NOMO-1 treated with dmso at 0.1 percent for 144 hours (cell line): ENCODE data around the gene SMDT1.

Experiments
- DNase-seq: peaks from one replicate; lab custom pipeline; 2025; ENCODE audit not compliant: unreplicated experiment; lab: John Stamatoyannopoulos, UW

SMDT1 gene

GRCh38 chr22:42079319-42080251, at the start of gene SMDT1:
Gene SMDT1 (plus strand): TSS chr22:42079700. CDS start chr22:42079769, 69 bp downstream.
- DNase-seq: peak; percentile 97

GRCh38 chr22:42033263-42034181, 46.0 kb upstream of the SMDT1 start:
- no peak for DNase-seq

GRCh38 chr22:42035256-42035655, 44.2 kb upstream of the SMDT1 start:
- DNase-seq: no peak

GRCh38 chr22:42039271-42039670, 40.2 kb upstream of the SMDT1 start:
- no peak for DNase-seq

GRCh38 chr22:42041784-42042183, 37.7 kb upstream of the SMDT1 start:
- DNase-seq: no peak

GRCh38 chr22:42050641-42051180, 28.8 kb upstream of the SMDT1 start:
- no peak for DNase-seq

- no peak for DNase-seq
Observed at GRCh38 chr22:42052765-42053164, 26.7 kb upstream of the SMDT1 start.

- no peak for DNase-seq
Observed at GRCh38 chr22:42056757-42057511, 22.6 kb upstream of the SMDT1 start.

GRCh38 chr22:42060489-42060888, 19.0 kb upstream of the SMDT1 start:
- no peak for DNase-seq

GRCh38 chr22:42061041-42061440, 18.5 kb upstream of the SMDT1 start:
- DNase-seq: no peak

- DNase-seq: no peak
Observed at GRCh38 chr22:42062506-42063170, 16.9 kb upstream of the SMDT1 start.

GRCh38 chr22:42064629-42065028, 14.9 kb upstream of the SMDT1 start:
- no peak for DNase-seq

- DNase-seq: no peak
Observed at GRCh38 chr22:42065438-42066125, 13.9 kb upstream of the SMDT1 start.

- DNase-seq: no peak
Observed at GRCh38 chr22:42066126-42066761, 13.3 kb upstream of the SMDT1 start.

- DNase-seq: no peak
Observed at GRCh38 chr22:42066937-42067336, 12.6 kb upstream of the SMDT1 start.

- DNase-seq: no peak
Observed at GRCh38 chr22:42067671-42068251, 11.7 kb upstream of the SMDT1 start.

GRCh38 chr22:42068291-42068690, 11.2 kb upstream of the SMDT1 start:
- no peak for DNase-seq

GRCh38 chr22:42069801-42070516, 9.5 kb upstream of the SMDT1 start:
- DNase-seq: peak; percentile 75
